HCT116 (cell line): ENCODE measurements around the gene NR1I3. TPM values are rescaled to one million over a fixed set of nuclear protein-coding genes. Genes with fewer than 3 reads are reported as not detected.
A peak's percentile ranks its signal among the peaks of the same experiment; 100 is the strongest.

ENCODE experiments used
- ATAC-seq: fragments of 200-7000 bp; cut with Tn5 transposase; 2 replicates; pipeline ENCODE4 v1.9.1; 2020; ENCODE audit warnings: mild to moderate bottlenecking, moderate library complexity
- BruUV-seq: library from RNA; stranded (reverse); fragments of 400-500 nt; replicated peaks from 2 replicates; lab custom pipeline; 2021; lab: Mats Ljungman, UMichigan
- CTCF ChIA-PET: fragments of 300-600 bp; sonication (Branson Sonifier 250); formaldehyde crosslinking; loops from one replicate; lab custom pipeline; 2021; ENCODE audit warnings: antibody characterized with exemption; lab: Charles Lee
- POLR2A ChIA-PET: fragments of 300-600, 350-600 bp; sonication (Branson Sonifier 250); formaldehyde crosslinking; loops from one replicate; lab custom pipeline; 2021; ENCODE audit warnings: antibody characterized with exemption; lab: Charles Lee
- RAD21 ChIA-PET, 2 experiments: fragments of 300-600 bp; sonication (Branson Sonifier 250); formaldehyde crosslinking; loops; one replicate each; lab custom pipeline; 2023; ENCODE audit warnings: low total read pairs in 2 of 2; ENCODE audit not compliant: uncharacterized antibody in 2 of 2, unreplicated experiment in 2 of 2, low non-redundant PET in 1 of 2; lab: Charles Lee
- DNase-seq: peaks from one replicate; pipeline ENCODE4 v3.0.0-alpha.2; 2010; ENCODE audit warnings: low read depth, low spot score
- H2AFZ ChIP-seq: fragments of 200-600 bp; shearing (Covaris generic), sonication (generic); 2 replicates; pipeline ENCODE4 v1.6.1; 2017; ENCODE audit warnings: low read depth, mixed run types, mixed read lengths, antibody characterized with exemption, low read length; ENCODE audit not compliant: poor library complexity, severe bottlenecking
- H3K27ac ChIP-seq: 2 replicates; pipeline ENCODE4 v1.5.1; 2012; ENCODE audit warnings: low read depth, low read length
- H3K27me3 ChIP-seq: fragments of 200-600 bp; sonication (generic); 2 replicates; pipeline ENCODE4 v1.6.1; 2016; ENCODE audit warnings: mixed run types, low read length, mixed read lengths; ENCODE audit not compliant: insufficient read depth
- H3K36me3 ChIP-seq, 2 experiments: fragments of 200-500 bp in 1 of 2; fragments of 200-600 bp in 1 of 2; sonication (Bioruptor generic) in 1 of 2; sonication (generic) in 1 of 2; 2 replicates each; pipeline versions ENCODE4 v1.5.1 to v1.6.1; 2014 to 2016; ENCODE audit warnings: low read length in 2 of 2, inconsistent platforms in 1 of 2, mixed read lengths in 1 of 2, mixed run types in 1 of 2; ENCODE audit not compliant: insufficient read depth in 2 of 2, control insufficient read depth in 1 of 2
- H3K4me1 ChIP-seq, 2 experiments: fragments of 200-600 bp in 1 of 2; sonication (generic) in 1 of 2; 2 replicates each; pipeline versions ENCODE4 v1.5.1 to v1.6.1; 2012 to 2017; ENCODE audit warnings: low read length in 2 of 2, inconsistent platforms in 1 of 2, mild to moderate bottlenecking in 1 of 2, mixed read lengths in 1 of 2, mixed run types in 1 of 2, moderate library complexity in 1 of 2; ENCODE audit not compliant: insufficient read depth in 2 of 2, control insufficient read depth in 1 of 2
- H3K4me2 ChIP-seq: fragments of 200-600 bp; sonication (generic); 2 replicates; pipeline ENCODE4 v1.6.1; 2017; ENCODE audit warnings: mixed run types, low read length, mixed read lengths
- H3K4me3 ChIP-seq, 2 experiments: fragments of 200-600 bp in 1 of 2; sonication (generic) in 1 of 2; replicated peaks in 1 of 2; 2 replicates each; pipeline ENCODE4 v1.5.1; 2011 to 2016; ENCODE audit warnings: low read length in 2 of 2, control low read depth in 1 of 2, low read depth in 1 of 2, mild to moderate bottlenecking in 1 of 2, mixed read lengths in 1 of 2, mixed run types in 1 of 2
- H3K79me2 ChIP-seq: fragments of 200-600 bp; sonication (generic); 2 replicates; pipeline ENCODE4 v1.6.1; 2017; ENCODE audit warnings: mild to moderate bottlenecking, mixed run types, low read length, moderate library complexity, mixed read lengths; ENCODE audit not compliant: insufficient read depth
- H3K9ac ChIP-seq: fragments of 200-600 bp; sonication (generic); 2 replicates; pipeline ENCODE4 v1.6.1; 2016; ENCODE audit warnings: low read length, mixed read lengths
- H3K9me2 ChIP-seq: fragments of 200-600 bp; sonication (generic), shearing (Covaris generic); 2 replicates; pipeline ENCODE4 v1.6.1; 2017; ENCODE audit warnings: mixed run types, mild to moderate bottlenecking, moderate library complexity; ENCODE audit not compliant: insufficient read depth
- H3K9me3 ChIP-seq, 2 experiments: fragments of 200-500 bp in 1 of 2; fragments of 200-600 bp in 1 of 2; sonication (Bioruptor generic) in 1 of 2; sonication (generic) in 1 of 2; 2 replicates each; pipeline ENCODE4 v1.6.1; 2014 to 2017; ENCODE audit warnings: low read length in 2 of 2, mixed read lengths in 2 of 2, inconsistent platforms in 1 of 2, low read depth in 1 of 2, mild to moderate bottlenecking in 1 of 2, mixed run types in 1 of 2, moderate library complexity in 1 of 2; ENCODE audit not compliant: control insufficient read depth in 1 of 2, insufficient read depth in 1 of 2
- H4K20me1 ChIP-seq: fragments of 200-600 bp; sonication (generic), shearing (Covaris generic); 2 replicates; pipeline ENCODE4 v1.6.1; 2017; ENCODE audit warnings: mixed run types, mild to moderate bottlenecking, moderate library complexity; ENCODE audit not compliant: insufficient read depth
- EZH2phosphoT487 ChIP-seq: fragments of 200-600 bp; IDR thresholded peaks from 2 replicates; pipeline ENCODE4 v1.6.1; 2018; ENCODE audit warnings: antibody characterized with exemption, borderline replicate concordance
- FOSL1 ChIP-seq: IDR thresholded peaks from 2 replicates; pipeline ENCODE4 v1.6.1; 2012; ENCODE audit warnings: low read depth
- JUND ChIP-seq: IDR thresholded peaks from 2 replicates; pipeline ENCODE4 v1.6.1; 2012
- RAD21 ChIP-seq: IDR thresholded peaks from 2 replicates; pipeline ENCODE4 v1.6.1; 2012; ENCODE audit warnings: low read depth, mild to moderate bottlenecking
- TCF7L2 ChIP-seq: IDR thresholded peaks from 2 replicates; pipeline ENCODE4 v1.7.0; 2011; ENCODE audit warnings: borderline replicate concordance, inconsistent platforms; ENCODE audit not compliant: insufficient read depth, insufficient read length; ENCODE audit errors: extremely low read depth
- intact Hi-C: fragments of 100-400 bp; cut with micrococcal nuclease; formaldehyde crosslinking; loops from 2 replicates; pipeline ENCODE4 v1.10.0; 2022
- total RNA-seq: library from RNA; stranded (reverse); gene quantifications from one replicate; pipeline ENCODE4 v1.2.1, GENCODE V29; 2021; ENCODE audit not compliant: unreplicated experiment
- TF ChIP-seq, protein P1 (sequence below), 3 experiments: fragments of 200-600 bp in 1 of 3; sonication (generic) in 1 of 3; IDR thresholded peaks in 2 of 3; conservative IDR thresholded peaks in 1 of 3; 2 replicates each; pipeline ENCODE4 v1.5.1; 2012 to 2017; ENCODE audit warnings: low read depth in 2 of 3, low read length in 2 of 3, antibody characterized with exemption in 1 of 3, borderline replicate concordance in 1 of 3, control low read depth in 1 of 3, mild to moderate bottlenecking in 1 of 3, mixed read lengths in 1 of 3, mixed run types in 1 of 3, moderate library complexity in 1 of 3; ENCODE audit not compliant: insufficient read depth in 1 of 3

Gene NR1I3
- total RNA-seq, 1 experiment from 2014 or later = not detected

- no peak overlapping the region; the same call in 1 of the 2 replicates for H3K9ac ChIP-seq
- ChIA-PET RAD21 (no interaction called here), CTCF (interaction anchor here (0.9 to 1.7 kb wide), 2 partner anchors 43 to 199 kb away, joined by 3 to 8 read pairs; no protein-coding TSS in a partner anchor), POLR2A (interaction anchor here (2.3 kb wide), 1 partner anchor 16 kb away, joined by 13 read pairs; the partner anchor contains the start of gene PPOX)
- intact Hi-C loops = no loop called here
- no peaks in the 10 kb centered on the region for H3K27me3 ChIP-seq
- peak overlapping the region; percentile 45 for H3K4me2 ChIP-seq
- peaks cover 19 to 34% of the 10 kb centered on the region in 2 experiments for H3K4me1 ChIP-seq
- H3K9me2 ChIP-seq = no peaks in the 10 kb centered on the region
- H3K9me3 ChIP-seq = no peaks in the 10 kb centered on the region
- H3K27ac ChIP-seq = no peak overlapping the region
- H3K36me3 ChIP-seq = no peaks in the 10 kb centered on the region
- BruUV-seq = no TSS peak
- no peak overlapping the region for H2AFZ ChIP-seq
- TF ChIP-seq FOSL1 = peak; percentile 14; the same call in 1 of the 2 replicates
- TF ChIP-seq EZH2phosphoT487 = no peak
- no peak for TF ChIP-seq JUND
- no peaks in the 10 kb centered on the region for H4K20me1 ChIP-seq
- ATAC-seq (no peak), DNase-seq (no peak)
- H3K79me2 ChIP-seq = no peaks in the 10 kb centered on the region
- peak overlapping the region in 1 of 2 experiments; percentile 4; a peak in 1 of 4 replicates for H3K4me3 ChIP-seq
These were observed 55.8 kb downstream of the NR1I3 start for GRCh38 chr1:161182214-161182613.

- intact Hi-C loops = no loop called here
- RAD21 ChIA-PET = no interaction called here
- Histone ChIP-seq H3K36me3 (no peaks in the 10 kb centered on the region), H3K9me2 (no peaks in the 10 kb centered on the region), H2AFZ (peak overlapping the region; percentile 72), H3K27me3 (no peaks in the 10 kb centered on the region), H3K9ac (no peak overlapping the region), H3K4me3 (no peak overlapping the region), H3K79me2 (peaks cover 14% of the 10 kb centered on the region), H4K20me1 (no peaks in the 10 kb centered on the region), H3K4me1 (peaks cover 21 to 41% of the 10 kb centered on the region in 2 experiments), H3K27ac (no peak overlapping the region), H3K9me3 (no peaks in the 10 kb centered on the region), H3K4me2 (no peak overlapping the region)
- DNase-seq (no peak), ATAC-seq (no peak)
- no TSS peak for BruUV-seq
- POLR2A ChIA-PET = interaction anchor here (2.3 kb wide), 1 partner anchor 15 kb away, joined by 13 read pairs; the partner anchor contains the start of gene PPOX
- TF ChIP-seq RAD21 (peak; percentile 54; the same call in 1 of the 2 replicates), TCF7L2 (no peak)
- TF ChIP-seq, protein P1, sequence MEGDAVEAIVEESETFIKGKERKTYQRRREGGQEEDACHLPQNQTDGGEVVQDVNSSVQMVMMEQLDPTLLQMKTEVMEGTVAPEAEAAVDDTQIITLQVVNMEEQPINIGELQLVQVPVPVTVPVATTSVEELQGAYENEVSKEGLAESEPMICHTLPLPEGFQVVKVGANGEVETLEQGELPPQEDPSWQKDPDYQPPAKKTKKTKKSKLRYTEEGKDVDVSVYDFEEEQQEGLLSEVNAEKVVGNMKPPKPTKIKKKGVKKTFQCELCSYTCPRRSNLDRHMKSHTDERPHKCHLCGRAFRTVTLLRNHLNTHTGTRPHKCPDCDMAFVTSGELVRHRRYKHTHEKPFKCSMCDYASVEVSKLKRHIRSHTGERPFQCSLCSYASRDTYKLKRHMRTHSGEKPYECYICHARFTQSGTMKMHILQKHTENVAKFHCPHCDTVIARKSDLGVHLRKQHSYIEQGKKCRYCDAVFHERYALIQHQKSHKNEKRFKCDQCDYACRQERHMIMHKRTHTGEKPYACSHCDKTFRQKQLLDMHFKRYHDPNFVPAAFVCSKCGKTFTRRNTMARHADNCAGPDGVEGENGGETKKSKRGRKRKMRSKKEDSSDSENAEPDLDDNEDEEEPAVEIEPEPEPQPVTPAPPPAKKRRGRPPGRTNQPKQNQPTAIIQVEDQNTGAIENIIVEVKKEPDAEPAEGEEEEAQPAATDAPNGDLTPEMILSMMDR (IDR thresholded peaks at IDR 0.05 in 2 of 3, conservative IDR thresholded peaks at IDR 0.05 in 1 of 3; ENCODE audit: borderline replicate concordance in 1 of 3, insufficient read depth in 1 of 3, low read depth in 2 of 3, low read length in 2 of 3) = peak; percentile 25 to 54 (median 45); a peak in 5 of 6 replicates
- CTCF ChIA-PET = interaction anchor here (1.0 to 1.7 kb wide), 3 partner anchors 18 to 203 kb away, joined by 4 to 8 read pairs (median 4); partner anchors contain the start of gene ADAMTS4
These were observed 57.4 kb downstream of the NR1I3 start for GRCh38 chr1:161180639-161181038.
